K562 (cell line): Measurements from ENCODE around the gene ARHGAP26. TPM values are rescaled to one million over a fixed set of nuclear protein-coding genes. Genes with fewer than 3 reads are reported as not detected.

Source experiments
- ATAC-seq: fragments of 200-7000 bp; cut with Tn5 transposase; 3 replicates; pipeline ENCODE4 v1.9.1; 2020; ENCODE audit warnings: moderate library complexity
- BruUV-seq: library from RNA; stranded (reverse); fragments of 400-500 nt; replicated peaks from 2 replicates; lab custom pipeline; 2021; lab: Mats Ljungman, UMichigan
- CTCF ChIA-PET: fragments of 300-600 bp; formaldehyde crosslinking; extraction: SDS; loops from one replicate; lab custom pipeline; 2021; ENCODE audit warnings: low intra/inter-chr PET ratio; lab: Yijun Ruan, JAX
- POLR2A ChIA-PET: fragments of 300-600, 350-650 bp; sonication (Branson Sonifier 250); formaldehyde crosslinking; extraction: SDS; loops from one replicate; lab custom pipeline; 2021; ENCODE audit warnings: antibody characterized with exemption, inconsistent platforms; lab: Yijun Ruan, JAX
- DNase-seq, 4 experiments: peaks; one replicate each; pipeline versions ENCODE4 v3.0.0 to v3.0.0-alpha.2; 2011 to 2018; ENCODE audit warnings: low spot score in 3 of 4, mixed read lengths in 3 of 4; ENCODE audit errors: extremely low read depth in 1 of 4
- FAIRE-seq: peaks from 2 replicates; lab custom pipeline; 2011; peaks lifted over from hg19 to GRCh38; lab: Jason Lieb, UNC
- H2AFZ ChIP-seq: 2 replicates; pipeline ENCODE4 v1.6.0; 2011; ENCODE audit warnings: low read depth, low read length, control low read depth, inconsistent platforms
- H3K27ac ChIP-seq: fragments of 200-600 bp; 3 replicates; pipeline ENCODE4 v1.8.0; 2011; ENCODE audit warnings: low read depth, mild to moderate bottlenecking, control low read depth, inconsistent platforms, low read length, moderate library complexity, mixed read lengths; ENCODE audit errors: extremely low read depth
- H3K27me3 ChIP-seq, 2 experiments: fragments of 300-600 bp in 1 of 2; 2 replicates in 1 of 2; 3 replicates in 1 of 2; pipeline versions ENCODE4 v1.6.0 to v1.8.0; 2011; ENCODE audit warnings: inconsistent platforms in 2 of 2, low read length in 2 of 2, mild to moderate bottlenecking in 1 of 2, mixed read lengths in 1 of 2, moderate library complexity in 1 of 2; ENCODE audit not compliant: control insufficient read depth in 2 of 2, insufficient read depth in 2 of 2
- H3K36me3 ChIP-seq: fragments of 300-600 bp; 3 replicates; pipeline ENCODE4 v1.8.0; 2011; ENCODE audit warnings: mild to moderate bottlenecking, low read length, inconsistent platforms; ENCODE audit not compliant: control insufficient read depth, insufficient read depth
- H3K4me1 ChIP-seq, 2 experiments: fragments of 200-600 bp in 1 of 2; replicated peaks in 1 of 2; 2 replicates in 1 of 2; 3 replicates in 1 of 2; pipeline versions ENCODE4 v1.5.1 to v1.8.0; 2011; ENCODE audit warnings: inconsistent platforms in 2 of 2, low read length in 2 of 2, mild to moderate bottlenecking in 1 of 2, mixed read lengths in 1 of 2, moderate library complexity in 1 of 2; ENCODE audit not compliant: control insufficient read depth in 2 of 2, insufficient read depth in 2 of 2
- H3K4me2 ChIP-seq: 2 replicates; pipeline ENCODE4 v1.6.1; 2011; ENCODE audit warnings: low read length, control low read depth, inconsistent platforms, mixed read lengths; ENCODE audit not compliant: insufficient read depth
- H3K4me3 ChIP-seq: fragments of 200-600 bp; sonication (generic), shearing (Covaris generic); 2 replicates; pipeline ENCODE4 v1.5.1; 2016; ENCODE audit warnings: control low read depth, inconsistent platforms
- H3K79me2 ChIP-seq: fragments of 200-600 bp; 3 replicates; pipeline ENCODE4 v1.8.0; 2011; ENCODE audit warnings: low read length, inconsistent platforms; ENCODE audit not compliant: control insufficient read depth, insufficient read depth
- H3K9ac ChIP-seq, 2 experiments: 2 replicates each; pipeline versions ENCODE4 v1.6.0 to v1.6.1; 2011; ENCODE audit warnings: low read depth in 2 of 2, low read length in 2 of 2, control low read depth in 1 of 2, inconsistent platforms in 1 of 2, mild to moderate bottlenecking in 1 of 2, mixed read lengths in 1 of 2; ENCODE audit not compliant: insufficient read depth in 1 of 2
- H3K9me1 ChIP-seq: one replicate; pipeline ENCODE4 v1.6.0; 2011; ENCODE audit warnings: inconsistent platforms, mild to moderate bottlenecking, low read length, moderate library complexity; ENCODE audit not compliant: control insufficient read depth, insufficient read depth
- H3K9me3 ChIP-seq: replicated peaks from 2 replicates; pipeline ENCODE4 v1.5.1; 2011; ENCODE audit warnings: low read depth, low read length, inconsistent platforms; ENCODE audit not compliant: control insufficient read depth, insufficient read depth
- H4K20me1 ChIP-seq: replicated peaks from 2 replicates; pipeline ENCODE4 v1.6.1; 2011; ENCODE audit warnings: low read length, inconsistent platforms, mixed read lengths; ENCODE audit not compliant: control insufficient read depth, insufficient read depth
- CBX8 ChIP-seq: fragments of 200-600 bp; sonication (generic); IDR thresholded peaks from 2 replicates; pipeline ENCODE4 v1.6.1; 2012; ENCODE audit warnings: borderline replicate concordance, mixed run types, low read depth, mild to moderate bottlenecking, moderate library complexity, mixed read lengths, low read length, control low read depth, inconsistent platforms; ENCODE audit not compliant: poor library complexity, severe bottlenecking; ENCODE audit errors: extremely low read depth
- CEBPB ChIP-seq: fragments of 450-650 bp; IDR thresholded peaks from 2 replicates; pipeline ENCODE4 v1.6.1; 2016; ENCODE audit warnings: missing genetic modification characterization, missing compliant biosample characterization
- CEBPG ChIP-seq, 3 experiments: fragments of 200-800 bp in 1 of 3; sonication (Bioruptor generic) in 1 of 3; sonication (generic) in 1 of 3; formaldehyde crosslinking in 1 of 3; IDR thresholded peaks in 2 of 3; conservative IDR thresholded peaks in 1 of 3; 2 replicates each; pipeline versions ENCODE4 v1.6.1 to v1.8.0; 2016 to 2022; ENCODE audit warnings: missing compliant biosample characterization in 2 of 3, missing genetic modification characterization in 2 of 3, mild to moderate bottlenecking in 1 of 3, missing genetic modification reagents in 1 of 3
- COPS2 ChIP-seq: fragments of 450-650 bp; conservative IDR thresholded peaks from 2 replicates; pipeline ENCODE4 v1.6.1; 2016; ENCODE audit warnings: mild to moderate bottlenecking, moderate library complexity
- DDX20 ChIP-seq: fragments of 450-650 bp; IDR thresholded peaks from 2 replicates; pipeline ENCODE4 v1.6.1; 2016; ENCODE audit warnings: missing genetic modification characterization, low read depth, mild to moderate bottlenecking, missing compliant biosample characterization, moderate library complexity
- HMG20B ChIP-seq: fragments of 250-450 bp; sonication (Bioruptor Pico); IDR thresholded peaks from 2 replicates; pipeline ENCODE4 v1.5.0; 2021; ENCODE audit warnings: mild to moderate bottlenecking
- MAZ ChIP-seq, 2 experiments: fragments of 450-650 bp in 1 of 2; sonication (generic) in 1 of 2; formaldehyde crosslinking; IDR thresholded peaks in 1 of 2; conservative IDR thresholded peaks in 1 of 2; 2 replicates each; pipeline versions ENCODE4 v1.4.0 to v1.5.0; 2020; ENCODE audit warnings: mild to moderate bottlenecking in 1 of 2, missing genetic modification reagents in 1 of 2
- MTA3 ChIP-seq: fragments of 450-650 bp; formaldehyde crosslinking; IDR thresholded peaks from 2 replicates; pipeline ENCODE4 v1.6.1; 2017; ENCODE audit warnings: mild to moderate bottlenecking, borderline replicate concordance
- PPARD ChIP-seq: fragments of 250-450 bp; sonication (Bioruptor Pico); IDR thresholded peaks from 2 replicates; pipeline ENCODE4 v1.8.0; 2022; ENCODE audit warnings: inconsistent platforms, mild to moderate bottlenecking, moderate library complexity
- RAD21 ChIP-seq, 2 experiments: fragments of 250-450 bp in 1 of 2; fragments of 450-650 bp in 1 of 2; sonication (Bioruptor Pico) in 1 of 2; formaldehyde crosslinking in 1 of 2; IDR thresholded peaks in 1 of 2; conservative IDR thresholded peaks in 1 of 2; 2 replicates each; pipeline versions ENCODE4 v1.4.0 to v1.8.0; 2020 to 2022; ENCODE audit warnings: mild to moderate bottlenecking in 2 of 2, moderate library complexity in 1 of 2
- ZNF282 ChIP-seq: sonication (generic); formaldehyde crosslinking; IDR thresholded peaks from 2 replicates; pipeline ENCODE4 v1.8.1; 2023; ENCODE audit warnings: missing genetic modification reagents
- WGBS: fragments of 100-300 bp; shearing (Covaris generic); methylation state at CpG from one replicate; pipeline ENCODE4 v1.1.6; 2016; ENCODE audit warnings: low coverage, mixed read lengths; ENCODE audit not compliant: insufficient coverage; ENCODE audit errors: missing lambda C conversion rate; 5-methylcytosine and 5-hydroxymethylcytosine counted together
- in situ Hi-C: fragments of 300-500 bp; cut with MboI; formaldehyde crosslinking; loops from 4 replicates; pipeline ENCODE4 v1.15.0; 2018; ENCODE audit warnings: inconsistent platforms, mixed read lengths
- intact Hi-C: fragments of 100-400 bp; cut with micrococcal nuclease; formaldehyde crosslinking; loops from 2 replicates; pipeline ENCODE4 v1.14.2; 2022
- polyA plus RNA-seq, 8 experiments: library from polyadenylated mRNA; depleted of rRNA in 4 of 8; stranded (reverse) in 5 of 8; unstranded in 3 of 8; fragments of >200 nt; fragmentation: Nextera tagmentation in 2 of 8; fragmentation: Illumina TruSeq in 1 of 8; extraction: Ambion mirVana in 2 of 8; extraction: Trizol in 1 of 8; gene quantifications; 2 replicates each; pipeline versions ENCODE4 v1.2.1 to v1.2.3, GENCODE V29; 2011 to 2014; ENCODE audit warnings: inconsistent platforms in 1 of 8, missing spikeins in 1 of 8
- total RNA-seq, 7 experiments: library from RNA; depleted of rRNA in 6 of 7; stranded (reverse); fragments of >200 nt in 6 of 7; fragmentation: Illumina TruSeq in 2 of 7; extraction: Trizol in 2 of 7; gene quantifications; 2 replicates each; pipeline versions ENCODE4 v1.2.1 to v1.2.3, GENCODE V29; 2011 to 2021; ENCODE audit warnings: low replicate concordance in 1 of 7
- TF ChIP-seq, protein P1 (sequence below): fragments of 450-650 bp; formaldehyde crosslinking; IDR thresholded peaks from 2 replicates; pipeline ENCODE4 v1.4.0; 2020; ENCODE audit warnings: mild to moderate bottlenecking, moderate library complexity
- TF ChIP-seq, protein P2 (sequence below), 3 experiments: fragments of 200-800 bp in 1 of 3; sonication (Bioruptor generic) in 1 of 3; sonication (generic) in 1 of 3; formaldehyde crosslinking in 1 of 3; IDR thresholded peaks; 2 replicates each; pipeline versions ENCODE4 v1.6.1 to v1.8.0; 2016 to 2022; ENCODE audit warnings: mild to moderate bottlenecking in 2 of 3, missing compliant biosample characterization in 2 of 3, missing genetic modification characterization in 2 of 3, missing genetic modification reagents in 1 of 3
- TF ChIP-seq, protein P3 (sequence below): IDR thresholded peaks from 2 replicates; pipeline ENCODE4 v1.6.1; 2012; ENCODE audit warnings: low read depth, low read length, improper control_type of control experiment, borderline replicate concordance

Gene ARHGAP26
- total and polyA plus RNA-seq, 9 of the 15 experiments (the other 6 are each of a cell fraction or from before 2014, with no cell fraction given) = 0.13 to 1.1 (median 0.55) TPM

DNA sequence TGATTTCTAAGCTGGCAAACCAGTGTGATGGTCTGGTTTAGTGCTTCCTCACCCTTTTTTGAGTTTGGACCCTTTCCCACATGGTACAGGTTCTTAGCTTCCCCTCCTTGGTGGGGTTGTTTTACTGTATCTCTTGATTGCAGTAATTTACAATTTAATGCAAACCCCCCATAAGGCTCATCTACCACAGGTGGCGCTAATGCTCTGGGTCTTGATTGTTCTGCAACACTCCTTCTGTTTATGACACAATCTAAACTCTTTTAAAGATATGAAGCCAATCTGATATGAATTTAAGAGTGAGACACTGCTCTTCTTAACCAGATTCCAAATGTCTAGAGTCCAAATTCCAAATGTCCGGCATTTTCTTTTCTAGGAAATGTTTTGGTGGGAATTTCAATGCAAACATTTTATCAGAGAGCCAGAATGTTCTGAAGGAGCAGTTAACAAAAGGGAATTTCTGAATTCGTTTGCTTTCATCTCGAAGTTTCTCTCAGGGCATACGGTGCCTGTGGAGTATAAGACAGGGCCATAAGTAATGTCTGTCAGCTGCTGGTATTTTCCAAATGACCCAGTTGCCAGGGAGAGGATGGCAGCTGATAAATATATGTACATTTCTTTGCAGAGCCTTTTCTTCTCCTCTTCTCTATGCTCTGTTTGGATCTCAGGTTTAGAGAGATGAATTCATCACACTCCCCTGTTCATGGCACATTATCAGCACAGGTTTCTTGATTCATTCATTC is 246.8 kb downstream of the ARHGAP26 start:
- no peaks in the 10 kb centered on the region for H3K79me2 ChIP-seq
- POLR2A ChIA-PET = no interaction called here
- no peak overlapping the region for H3K4me3 ChIP-seq
- H3K27me3 ChIP-seq = no peaks in the 10 kb centered on the region
- BruUV-seq = no TSS peak
- DNase-seq = peak; percentile 17 to 55 (median 38)
- intact Hi-C loops = loop anchor here (1.0 to 10.0 kb wide), 4 partner anchors 386 to 1168 kb away; partner anchors contain the start of gene NR3C1
- no peaks in the 10 kb centered on the region for H3K36me3 ChIP-seq
- in situ Hi-C loops = no loop called here
- no peak overlapping the region for H3K9ac ChIP-seq
- no peak overlapping the region for H3K27ac ChIP-seq
- peaks cover 0 to 6% of the 10 kb centered on the region in 2 experiments; a peak in 2 of 5 replicates for H3K4me1 ChIP-seq
- WGBS = 11% methylated on average over 5 of the region's 5 CpGs
- H4K20me1 ChIP-seq = no peaks in the 10 kb centered on the region
- CTCF ChIA-PET = interaction anchor here (0.6 to 1.3 kb wide), 2 partner anchors 386 to 491 kb away, joined by 3 to 4 read pairs; partner anchors contain the start of gene NR3C1
- H3K9me1 ChIP-seq = no peaks in the 10 kb centered on the region
- peak; percentile 79 for ATAC-seq
- H2AFZ ChIP-seq = no peak overlapping the region
- no peak overlapping the region for H3K4me2 ChIP-seq
- no peaks in the 10 kb centered on the region for H3K9me3 ChIP-seq
- FAIRE-seq = no peak
- TF ChIP-seq, protein P1, sequence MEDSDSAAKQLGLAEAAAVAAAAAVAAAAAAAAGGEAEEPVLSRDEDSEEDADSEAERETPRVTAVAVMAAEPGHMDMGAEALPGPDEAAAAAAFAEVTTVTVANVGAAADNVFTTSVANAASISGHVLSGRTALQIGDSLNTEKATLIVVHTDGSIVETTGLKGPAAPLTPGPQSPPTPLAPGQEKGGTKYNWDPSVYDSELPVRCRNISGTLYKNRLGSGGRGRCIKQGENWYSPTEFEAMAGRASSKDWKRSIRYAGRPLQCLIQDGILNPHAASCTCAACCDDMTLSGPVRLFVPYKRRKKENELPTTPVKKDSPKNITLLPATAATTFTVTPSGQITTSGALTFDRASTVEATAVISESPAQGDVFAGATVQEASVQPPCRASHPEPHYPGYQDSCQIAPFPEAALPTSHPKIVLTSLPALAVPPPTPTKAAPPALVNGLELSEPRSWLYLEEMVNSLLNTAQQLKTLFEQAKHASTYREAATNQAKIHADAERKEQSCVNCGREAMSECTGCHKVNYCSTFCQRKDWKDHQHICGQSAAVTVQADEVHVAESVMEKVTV (CRISPR knock-in tag) = peak; percentile 43
- TF ChIP-seq HMG20B (CRISPR knock-in tag) = no peak
- TF ChIP-seq, protein P2, sequence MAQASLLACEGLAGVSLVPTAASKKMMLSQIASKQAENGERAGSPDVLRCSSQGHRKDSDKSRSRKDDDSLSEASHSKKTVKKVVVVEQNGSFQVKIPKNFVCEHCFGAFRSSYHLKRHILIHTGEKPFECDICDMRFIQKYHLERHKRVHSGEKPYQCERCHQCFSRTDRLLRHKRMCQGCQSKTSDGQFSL (CRISPR knock-in tag; IDR thresholded peaks at IDR 0.05) = no peak
- TF ChIP-seq, protein P2 (tag; IDR thresholded peaks at IDR 0.05) = peak in 1 of 2 experiments; percentile 31; a peak in 1 of 4 replicates
- peak; percentile 60; the same call in 1 of the 2 replicates for TF ChIP-seq CEBPB (tag)
- TF ChIP-seq ZNF282 (CRISPR knock-in tag) = no peak
- TF ChIP-seq, protein P3, sequence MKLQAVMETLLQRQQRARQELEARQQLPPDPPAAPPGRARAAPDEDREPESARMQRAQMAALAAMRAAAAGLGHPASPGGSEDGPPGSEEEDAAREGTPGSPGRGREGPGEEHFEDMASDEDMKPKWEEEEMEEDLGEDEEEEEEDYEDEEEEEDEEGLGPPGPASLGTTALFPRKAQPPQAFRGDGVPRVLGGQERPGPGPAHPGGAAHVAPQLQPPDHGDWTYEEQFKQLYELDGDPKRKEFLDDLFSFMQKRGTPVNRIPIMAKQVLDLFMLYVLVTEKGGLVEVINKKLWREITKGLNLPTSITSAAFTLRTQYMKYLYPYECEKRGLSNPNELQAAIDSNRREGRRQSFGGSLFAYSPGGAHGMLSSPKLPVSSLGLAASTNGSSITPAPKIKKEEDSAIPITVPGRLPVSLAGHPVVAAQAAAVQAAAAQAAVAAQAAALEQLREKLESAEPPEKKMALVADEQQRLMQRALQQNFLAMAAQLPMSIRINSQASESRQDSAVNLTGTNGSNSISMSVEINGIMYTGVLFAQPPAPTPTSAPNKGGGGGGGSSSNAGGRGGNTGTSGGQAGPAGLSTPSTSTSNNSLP = peak; percentile 83
- TF ChIP-seq RAD21 (CRISPR knock-in tag; conservative IDR thresholded peaks at IDR 0.05 in 1 of 2, IDR thresholded peaks at IDR 0.05 in 1 of 2) = peak; percentile 78 to 86
- TF ChIP-seq CBX8 = no peak
- no peak for TF ChIP-seq COPS2
- TF ChIP-seq DDX20 = no peak
- TF ChIP-seq MAZ (CRISPR knock-in tag; conservative IDR thresholded peaks at IDR 0.05 in 1 of 2, IDR thresholded peaks at IDR 0.05 in 1 of 2) = peak in 1 of 2 experiments; percentile 40; a peak in 1 of 4 replicates
- TF ChIP-seq PPARD (CRISPR knock-in tag) = no peak
- TF ChIP-seq MTA3 = no peak
- TF ChIP-seq CEBPG (CRISPR knock-in tag; IDR thresholded peaks at IDR 0.05) = no peak
- TF ChIP-seq CEBPG (tag; conservative IDR thresholded peaks at IDR 0.05 in 1 of 2, IDR thresholded peaks at IDR 0.05 in 1 of 2) = peak; percentile 44 to 55
